Lower lobe of right lung (tissue), 2 donors: ENCODE results near the gene KCNJ1. TPM values are rescaled to one million over a fixed set of nuclear protein-coding genes. Genes with fewer than 3 reads are reported as not detected.

Experiments
- ATAC-seq, 2 donors: fragments of 200-7000 bp; cut with Tn5 transposase; one replicate each; pipeline ENCODE4 v1.9.1; 2020 to 2022; ENCODE audit warnings: mild to moderate bottlenecking in 2 of 2, moderate library complexity in 2 of 2
- DNase-seq: peaks from one replicate; pipeline ENCODE4 v3.0.0-alpha.2; 2020
- H3K27ac ChIP-seq: fragments of 200-600 bp; one replicate; pipeline ENCODE4 v1.8.0; 2022
- H3K27me3 ChIP-seq: fragments of 200-600 bp; one replicate; pipeline ENCODE4 v1.8.0; 2022; ENCODE audit warnings: low read depth
- H3K36me3 ChIP-seq: fragments of 200-600 bp; one replicate; pipeline ENCODE4 v1.8.0; 2022; ENCODE audit warnings: mild to moderate bottlenecking
- H3K4me1 ChIP-seq: fragments of 200-600 bp; one replicate; pipeline ENCODE4 v1.8.0; 2022
- H3K4me3 ChIP-seq: fragments of 200-600 bp; one replicate; pipeline ENCODE4 v1.8.0; 2022; ENCODE audit warnings: mild to moderate bottlenecking
- H3K9me3 ChIP-seq: fragments of 200-600 bp; one replicate; pipeline ENCODE4 v1.8.0; 2022
- CTCF ChIP-seq: fragments of 200-600 bp; IDR thresholded peaks from one replicate; pipeline ENCODE4 v1.8.0; 2022; ENCODE audit warnings: antibody characterized with exemption, mild to moderate bottlenecking
- intact Hi-C: fragments of 100-400 bp; cut with DNase I; formaldehyde crosslinking; loops from one replicate; pipeline ENCODE4 v1.11.0; 2022
- total RNA-seq: library from RNA; stranded (reverse); fragmentation: NEBNext Ultra II Directional; extraction: Animal tissue kit (Norgen Biotek cat#: 25700); gene quantifications from one replicate; pipeline ENCODE4 v1.2.1, GENCODE V29; 2021
- donor health status: DM: no; HTN: yes; CAD: no; lungs with severe emphysema.

KCNJ1 gene
- total RNA-seq, 1 donor from 2014 or later: 0.18 TPM

GRCh38 chr11:128831174-128832120, 35.6 kb downstream of the KCNJ1 start:
- Histone ChIP-seq H3K27me3 (no peaks in the 10 kb centered on the region), H3K4me1 (peaks cover 44% of the 10 kb centered on the region), H3K4me3 (peak overlapping the region; percentile 29), H3K36me3 (no peaks in the 10 kb centered on the region), H3K27ac (peak overlapping the region; percentile 6), H3K9me3 (no peaks in the 10 kb centered on the region)
- peak; percentile 83 to 88 for ATAC-seq
- intact Hi-C loops: loop anchor here (10.0 kb wide), 1 partner anchor 677 kb away; no protein-coding TSS in a partner anchor
- TF ChIP-seq CTCF: peak; percentile 89
- DNase-seq: peak; percentile 81

GRCh38 chr11:128830290-128831173, 36.6 kb downstream of the KCNJ1 start:
- no peaks in the 10 kb centered on the region for H3K9me3 ChIP-seq
- no peaks in the 10 kb centered on the region for H3K36me3 ChIP-seq
- H3K27me3 ChIP-seq: no peaks in the 10 kb centered on the region
- peak; percentile 20 to 29 for ATAC-seq
- TF ChIP-seq CTCF: no peak
- intact Hi-C loops: loop anchor here (10.0 kb wide), 1 partner anchor 676 kb away; no protein-coding TSS in a partner anchor
- no peak for DNase-seq
- peak overlapping the region; percentile 29 for H3K4me3 ChIP-seq
- peaks cover 42% of the 10 kb centered on the region for H3K4me1 ChIP-seq
- peak overlapping the region; percentile 2 for H3K27ac ChIP-seq

- no peak for ATAC-seq
- no peaks in the 10 kb centered on the region for H3K36me3 ChIP-seq
Observed at GRCh38 chr11:128828350-128828749, 38.7 kb downstream of the KCNJ1 start.

GRCh38 chr11:128827191-128827893, 39.8 kb downstream of the KCNJ1 start:
- no peak for TF ChIP-seq CTCF
- Histone ChIP-seq H3K4me1 (peaks cover 27% of the 10 kb centered on the region), H3K27me3 (no peaks in the 10 kb centered on the region), H3K9me3 (no peaks in the 10 kb centered on the region), H3K36me3 (no peaks in the 10 kb centered on the region), H3K4me3 (no peak overlapping the region), H3K27ac (no peak overlapping the region)
- ATAC-seq (peak in 1 of 2 donors; percentile 14), DNase-seq (no peak)
- intact Hi-C loops: no loop called here

More at GRCh38 chr11:128828350-128828749, 38.7 kb downstream of the KCNJ1 start:
- no peak for TF ChIP-seq CTCF
- peaks cover 27% of the 10 kb centered on the region for H3K4me1 ChIP-seq
- no peak overlapping the region for H3K27ac ChIP-seq
- no peaks in the 10 kb centered on the region for H3K27me3 ChIP-seq
- no peak overlapping the region for H3K4me3 ChIP-seq
- no peaks in the 10 kb centered on the region for H3K9me3 ChIP-seq
- no peak for DNase-seq
- intact Hi-C loops: no loop called here
